GM12892 (cell line): ENCODE data around the gene DHH.
A peak's percentile ranks its signal among the peaks of the same experiment; 100 is the strongest.
"Not testable (repeated sequence)": the region's sequence is repeated elsewhere in the genome, so short reads cannot be mapped to it uniquely, and the experiment has no call there.

Source experiments
- DNase-seq: peaks from one replicate; pipeline ENCODE4 v3.0.0; 2011; ENCODE audit not compliant: insufficient read length
- FAIRE-seq: peaks from 2 replicates; lab custom pipeline; 2011; peaks lifted over from hg19 to GRCh38; lab: Jason Lieb, UNC
- POLR2A ChIP-seq: IDR thresholded peaks from 2 replicates; pipeline ENCODE4 v1.6.1; 2011; ENCODE audit warnings: low read depth, low read length, control low read depth
- POLR2AphosphoS5 ChIP-seq: IDR thresholded peaks from 2 replicates; pipeline ENCODE4 v1.6.1; 2011; ENCODE audit warnings: low read depth, low read length, control low read depth
- TAF1 ChIP-seq: IDR thresholded peaks from 2 replicates; pipeline ENCODE4 v1.6.1; 2011; ENCODE audit warnings: low read depth, mild to moderate bottlenecking, control low read depth, low read length, borderline replicate concordance

Gene DHH

DNA sequence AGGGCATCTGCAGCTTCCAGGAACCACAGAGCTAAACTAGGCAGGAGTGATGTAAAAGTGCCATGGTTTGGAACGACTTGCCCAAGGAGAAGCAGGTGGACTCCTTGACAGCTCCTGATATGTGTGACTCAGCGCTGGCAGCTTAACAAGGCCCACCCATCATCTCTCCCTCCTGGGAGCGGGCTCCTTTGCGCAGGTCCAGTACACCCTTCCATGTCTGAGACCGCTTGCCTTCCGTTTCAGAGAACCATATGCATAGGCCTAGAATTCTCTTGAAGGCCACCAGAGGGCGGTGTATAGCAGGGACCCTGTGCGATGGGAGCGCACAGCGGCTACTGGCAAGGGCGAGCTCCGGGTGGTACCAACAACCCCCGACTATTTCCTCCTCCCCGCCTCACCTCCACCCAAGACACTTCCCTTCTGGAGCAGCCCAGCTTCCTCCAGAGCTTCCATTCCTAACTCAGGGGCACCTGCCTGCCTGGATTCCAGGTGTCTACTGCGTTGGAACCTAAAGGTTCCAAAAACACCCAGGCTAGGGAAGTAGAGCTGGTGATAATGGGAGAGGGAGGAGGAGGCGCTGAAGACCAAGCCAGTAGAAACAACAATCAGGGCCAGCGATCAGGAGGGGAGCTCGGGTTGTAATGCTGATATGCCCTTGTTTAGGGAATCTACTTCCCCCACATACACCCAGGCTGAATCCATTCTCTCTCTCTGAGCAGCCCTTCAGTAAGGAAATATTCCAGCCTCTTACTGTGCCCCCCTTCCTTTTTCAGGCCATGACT lies 6.3 kb downstream of the DHH start:
- peak; percentile 92 for FAIRE-seq
- TF ChIP-seq POLR2AphosphoS5: no peak
- TF ChIP-seq POLR2A: no peak
- no peak for TF ChIP-seq TAF1
- peak; percentile 70 for DNase-seq

DNA sequence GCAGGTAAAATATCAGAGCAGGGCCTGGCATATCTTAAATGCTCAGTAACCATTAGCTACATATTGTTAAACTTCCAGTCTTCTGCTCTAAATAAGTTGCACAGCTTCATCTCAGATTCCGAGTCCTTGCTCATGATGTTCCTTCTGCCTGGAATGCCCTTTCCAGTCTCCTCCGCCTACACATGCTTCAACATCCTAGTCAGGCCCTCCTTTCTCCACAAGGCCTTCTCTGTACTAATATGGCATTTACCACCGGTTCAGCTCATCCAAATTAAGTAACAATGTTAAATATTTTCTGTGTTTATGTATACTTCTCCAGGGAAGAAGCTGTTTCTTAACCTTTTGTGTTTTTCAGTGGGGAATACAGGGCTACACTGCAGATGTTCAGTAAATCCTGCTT lies 8.5 kb downstream of the DHH start:
- TF ChIP-seq POLR2AphosphoS5: no peak
- no peak for TF ChIP-seq POLR2A
- no peak for TF ChIP-seq TAF1
- no peak for FAIRE-seq

DNA sequence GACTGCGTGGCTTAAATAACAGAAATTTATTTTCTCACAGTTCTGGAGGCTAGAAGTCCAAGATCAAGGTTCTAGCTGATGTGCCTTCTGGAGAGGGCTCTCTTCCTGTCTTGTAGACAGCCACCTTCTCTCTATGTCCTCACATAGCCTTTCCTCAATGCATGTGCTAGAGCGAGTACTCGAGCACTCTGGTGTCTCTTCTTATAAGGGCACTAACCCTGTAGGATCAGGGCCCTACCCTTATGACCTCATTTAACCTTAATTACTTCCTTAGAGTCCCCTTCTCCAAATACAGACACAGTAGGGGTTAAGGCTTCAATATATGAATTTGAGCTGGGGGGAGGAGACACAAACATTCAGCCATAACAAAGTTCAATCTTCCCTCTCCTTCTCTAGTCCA lies 10.2 kb downstream of the DHH start:
- DNase-seq (no peak), FAIRE-seq (no peak)
- no peak for TF ChIP-seq TAF1
- TF ChIP-seq POLR2A: no peak
- TF ChIP-seq POLR2AphosphoS5: no peak

More for the DNA sequence above, 8.5 kb downstream of the DHH start:
- no peak for DNase-seq

DNA sequence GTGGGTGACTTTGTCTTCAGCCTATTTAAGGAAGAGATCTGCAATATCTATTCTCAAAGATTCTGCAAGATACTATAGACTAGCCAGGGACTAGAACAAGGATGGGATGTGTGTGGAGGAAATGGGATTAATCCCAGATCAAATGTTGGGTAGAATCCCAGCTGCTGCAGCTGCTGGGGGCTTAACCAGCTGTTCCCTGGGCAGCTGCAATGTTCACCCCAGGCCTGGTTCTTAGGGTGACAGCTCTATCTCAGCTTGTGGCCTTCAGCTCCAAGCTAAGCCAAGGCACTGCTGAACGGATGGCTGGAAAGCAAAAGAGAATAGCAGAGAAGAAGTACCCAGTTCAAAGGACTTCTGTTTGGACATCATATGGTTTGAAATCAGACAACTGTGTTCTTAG lies 14.8 kb downstream of the DHH start:
- FAIRE-seq: no peak

DNA sequence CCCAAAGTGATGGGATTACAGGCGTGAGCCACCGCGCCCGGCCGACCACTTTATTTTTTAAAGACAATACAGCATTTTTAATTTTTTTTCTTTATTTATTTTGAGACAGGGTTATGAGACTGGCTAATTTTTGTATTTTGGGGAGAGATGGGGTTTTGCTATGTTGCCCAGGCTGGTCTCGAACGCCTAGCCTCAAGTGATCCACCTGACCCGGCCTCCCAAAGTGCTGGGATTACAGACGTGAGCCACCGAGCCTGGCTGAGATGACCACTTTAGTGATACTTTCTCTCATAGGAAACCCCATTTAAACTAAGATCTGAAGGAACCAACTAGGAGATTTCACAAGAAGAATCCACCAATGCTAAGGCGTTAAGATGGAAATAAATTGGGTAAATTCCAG lies 23.6 kb downstream of the DHH start:
- DNase-seq (no peak), FAIRE-seq (no peak)
- TF ChIP-seq POLR2AphosphoS5 (no peak), POLR2A (no peak), TAF1 (no peak)

More for the DNA sequence above, 14.8 kb downstream of the DHH start:
- no peak for DNase-seq
- TF ChIP-seq TAF1: no peak

DNA sequence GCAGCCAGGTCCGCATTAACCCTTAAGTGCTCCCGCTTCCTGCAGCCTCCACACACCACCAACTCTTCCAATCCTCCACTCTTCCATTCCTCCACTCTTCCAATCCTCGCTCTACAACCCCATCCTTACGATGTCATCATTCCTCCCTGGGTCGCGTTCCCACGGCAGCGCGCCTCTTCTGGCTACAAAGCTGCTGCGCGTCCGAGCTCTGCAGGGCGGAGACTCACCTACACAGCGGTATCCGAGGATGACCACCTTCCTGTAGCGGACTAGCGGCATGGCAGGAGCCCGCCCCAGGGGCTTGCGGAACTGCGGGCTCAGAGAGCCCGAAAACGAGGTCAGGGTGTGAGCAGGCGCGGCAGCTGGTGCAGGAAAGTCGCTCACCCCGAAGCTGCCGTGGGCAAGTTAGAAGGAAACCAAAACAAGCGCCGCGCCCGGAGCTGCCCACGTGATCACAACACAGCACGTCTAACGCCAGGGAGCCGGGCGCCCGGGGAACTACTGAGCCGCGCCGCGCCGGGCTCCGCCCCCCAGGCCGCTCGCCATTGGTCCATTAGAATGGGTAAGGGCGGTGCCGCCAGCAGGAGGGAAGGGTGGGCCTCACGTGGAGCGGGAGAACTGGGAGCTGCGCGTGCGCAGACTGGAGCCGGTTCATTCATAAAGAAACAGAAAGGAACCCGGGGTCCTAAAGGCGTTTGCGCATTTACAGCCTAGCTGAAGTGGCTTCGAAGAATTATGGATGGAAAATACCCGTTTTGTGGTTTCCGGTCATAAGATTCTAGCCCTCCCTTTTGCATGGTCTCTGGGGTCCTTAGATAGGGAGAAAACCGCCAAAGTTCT lies 24.9 kb downstream of the DHH start, which contains the start of gene RHEBL1:
RHEBL1 (minus strand) TSS at position 473 of the 840 bp plus-strand sequence; CDS start at position 279, 194 bp downstream.
- DNase-seq (peak; percentile 96), FAIRE-seq (peak; percentile 91)
- no peak; the same call in 1 of the 2 replicates for TF ChIP-seq POLR2AphosphoS5
- TF ChIP-seq POLR2A: peak; percentile 51; the same call in 1 of the 2 replicates
- 0 out of 2 replicates have a peak, but pooled peaks have one; percentile 24 for TF ChIP-seq TAF1

DNA sequence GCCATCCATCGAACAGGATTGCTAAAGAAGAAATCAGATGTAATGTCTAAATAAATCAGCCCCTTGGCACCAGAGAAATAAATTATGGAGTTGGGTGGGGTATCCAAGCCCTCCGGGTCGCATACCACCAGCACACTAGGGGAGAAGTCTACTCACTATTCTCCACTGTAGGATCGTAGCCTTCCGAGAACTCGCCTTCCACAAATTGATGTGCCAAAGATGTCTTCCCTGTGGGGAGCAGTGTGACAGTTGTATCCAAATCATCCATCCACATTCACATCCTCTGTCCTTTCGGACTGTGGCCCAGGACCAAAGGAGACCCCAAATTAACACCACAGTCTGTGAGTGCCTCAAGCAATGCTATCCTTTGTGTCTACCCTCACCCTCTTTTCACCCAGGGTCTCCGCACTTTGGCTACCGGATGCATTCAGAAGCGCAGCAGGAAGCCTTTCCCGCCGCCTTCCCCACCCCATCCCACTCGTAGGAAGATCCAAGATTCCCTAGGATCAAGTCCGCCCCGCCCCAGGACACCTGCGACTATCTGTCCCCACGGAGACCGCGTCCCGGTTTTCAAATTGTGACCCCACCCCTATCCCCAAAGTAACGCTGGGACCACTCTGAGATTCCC lies 25.6 kb downstream of the DHH start:
- DNase-seq (no peak), FAIRE-seq (no peak)
- TF ChIP-seq TAF1 (no peak), POLR2A (no peak), POLR2AphosphoS5 (no peak)

DNA sequence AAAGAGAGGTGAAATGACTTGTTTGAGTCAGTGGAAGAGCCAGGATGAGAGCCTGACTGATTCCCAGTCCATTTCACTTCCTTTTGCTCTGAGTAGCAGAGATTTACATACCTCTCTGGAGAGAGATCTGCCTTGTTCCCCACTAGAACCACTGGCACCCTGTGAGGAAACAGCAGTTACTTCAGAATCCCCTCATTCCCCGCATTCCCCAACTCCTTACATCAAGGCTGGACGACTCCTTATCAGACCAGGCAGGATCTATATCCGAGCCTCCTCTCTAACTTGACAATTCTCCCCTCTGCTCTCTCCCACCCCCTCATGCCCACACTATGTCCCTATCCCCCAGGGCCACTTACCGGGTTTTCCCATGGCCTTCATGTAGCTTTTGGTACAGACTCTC lies 28.5 kb downstream of the DHH start:
- TF ChIP-seq POLR2AphosphoS5 (no peak), TAF1 (no peak), POLR2A (no peak)
- DNase-seq (no peak), FAIRE-seq (no peak)

DNA sequence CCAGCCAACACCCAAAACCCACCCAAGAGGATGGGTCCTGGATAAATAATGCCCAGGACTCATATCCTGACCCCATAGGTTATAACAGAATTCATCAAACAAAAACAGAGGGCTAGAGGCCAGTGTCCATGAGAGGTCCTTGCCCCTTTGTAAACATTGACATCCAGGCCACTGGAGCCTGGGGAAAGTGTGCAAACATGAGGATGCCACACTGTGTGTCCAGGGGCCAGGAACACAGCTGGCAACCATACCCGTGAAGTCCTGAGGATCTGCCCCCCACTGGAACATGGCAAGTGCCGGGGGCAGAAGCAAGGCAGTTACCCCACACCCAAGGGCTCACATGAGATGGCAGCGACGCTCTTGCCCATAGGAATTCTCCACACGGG lies 29.8 kb downstream of the DHH start:
- TF ChIP-seq TAF1: no peak
- no peak for TF ChIP-seq POLR2A
- TF ChIP-seq POLR2AphosphoS5: no peak
- DNase-seq (no peak), FAIRE-seq (no peak)

DNA sequence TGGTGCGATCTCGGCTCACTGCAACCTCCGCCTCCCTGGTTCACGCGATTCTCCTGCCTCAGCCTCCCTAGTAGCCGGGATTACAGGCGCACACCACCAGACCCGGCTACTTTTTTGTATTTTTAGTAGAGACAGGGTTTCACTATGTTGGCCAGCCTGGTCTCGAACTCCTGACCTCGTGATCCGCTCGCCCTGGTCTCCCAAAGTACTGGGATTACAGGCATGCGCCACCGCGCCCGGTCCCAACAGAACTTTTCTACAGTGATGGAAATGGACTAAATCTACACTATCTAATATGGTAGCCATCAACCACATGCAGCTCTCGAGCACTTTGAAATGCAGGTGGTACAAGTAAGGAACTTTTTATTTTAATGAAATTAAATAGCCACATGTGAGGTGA lies 32.7 kb downstream of the DHH start:
- DNase-seq, FAIRE-seq: not testable (repeated sequence)

DNA sequence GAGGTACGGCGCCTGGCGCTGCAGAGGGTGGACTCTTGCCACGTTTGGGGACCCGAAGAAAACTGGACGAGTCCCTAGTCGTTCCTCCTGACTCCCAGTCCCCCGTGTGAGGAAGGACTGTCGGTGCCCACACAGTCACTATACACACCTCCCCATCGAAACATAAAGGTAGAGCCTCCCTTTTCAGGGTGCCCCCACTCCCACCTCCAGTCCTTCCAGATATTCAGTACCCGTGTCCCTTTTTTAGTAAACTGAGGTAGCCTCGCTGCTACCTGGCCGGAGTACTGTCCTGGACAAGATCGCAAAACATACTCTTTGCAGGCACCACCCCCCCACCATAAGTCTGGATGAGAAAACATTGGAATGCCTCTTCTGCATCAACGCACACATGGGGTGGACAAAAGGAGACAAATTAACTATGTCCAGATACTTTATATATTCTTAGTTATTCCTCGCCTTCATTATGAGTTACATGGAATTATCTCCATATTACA lies 33.4 kb downstream of the DHH start:
- DNase-seq (no peak), FAIRE-seq (no peak)
- TF ChIP-seq POLR2AphosphoS5: no peak
- no peak for TF ChIP-seq POLR2A
- TF ChIP-seq TAF1: no peak
